T-helper 9 cell (primary cell): ENCODE data around the gene SH3GL3.

Experiments
- DNase-seq: peaks from one replicate; pipeline ENCODE4 v3.0.0-alpha.2; 2020

The SH3GL3 gene

DNA sequence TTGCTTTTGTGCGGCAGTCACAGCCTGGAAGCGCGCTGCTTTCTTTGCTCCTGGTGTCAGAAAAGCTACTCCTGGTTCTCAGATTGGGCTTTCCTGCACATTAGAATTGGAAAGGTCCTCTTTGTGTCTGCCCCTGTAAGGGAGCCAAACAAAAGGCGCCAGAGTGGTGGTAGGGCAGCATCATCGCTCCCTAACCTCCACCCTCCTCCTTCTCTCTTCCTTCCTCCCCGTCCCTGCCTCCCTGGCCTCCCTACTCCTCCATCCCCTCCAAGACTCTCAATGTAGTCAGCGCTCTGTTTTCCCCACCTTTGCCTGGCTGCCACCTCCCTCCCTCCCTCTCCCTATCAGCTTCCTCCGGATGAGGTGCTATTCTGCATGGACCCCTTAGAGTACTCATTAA is 65.3 kb downstream of the SH3GL3 start:
- no peak for DNase-seq

- DNase-seq, result no peak
Observed at GRCh38 chr15:83514584-83514983, 67.4 kb downstream of the SH3GL3 start.

DNA sequence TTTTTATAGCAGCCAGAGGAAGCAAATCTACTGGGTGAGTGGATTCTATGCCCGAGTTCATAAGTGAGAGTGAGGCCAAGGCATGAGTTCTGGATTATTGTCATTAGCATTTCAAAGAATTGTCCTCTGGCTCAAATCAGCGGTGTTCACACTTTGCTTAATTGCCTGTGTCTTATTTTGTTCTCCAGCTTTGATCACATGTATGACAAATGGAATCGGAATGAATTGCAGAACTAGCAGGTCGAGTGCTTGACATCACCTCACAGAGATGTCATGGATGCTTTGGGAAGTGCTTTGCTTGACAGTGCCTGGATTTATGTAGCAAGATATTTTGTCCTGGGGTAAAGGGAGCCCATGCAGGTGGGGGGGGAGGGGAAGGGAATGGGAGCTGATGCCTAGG is 68.0 kb downstream of the SH3GL3 start:
- no peak for DNase-seq

DNA sequence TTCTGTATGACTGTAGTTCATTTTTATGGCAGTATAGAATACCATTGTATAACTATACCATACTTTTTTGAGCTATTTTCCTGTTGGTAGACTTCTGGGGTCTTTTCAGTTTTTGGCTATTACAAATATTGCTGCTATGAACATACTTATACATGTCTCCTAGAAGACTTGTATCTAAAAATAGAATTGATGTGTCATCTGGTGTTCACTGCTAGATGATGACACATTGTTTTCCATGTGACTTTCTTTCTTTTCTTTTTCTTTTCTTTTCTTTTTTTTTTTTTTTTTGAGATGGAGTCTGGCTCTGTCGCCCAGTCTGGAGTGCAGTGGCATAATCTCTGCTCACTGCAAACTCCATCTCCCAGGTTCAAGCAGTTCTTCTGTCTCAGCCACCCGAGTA is 69.8 kb downstream of the SH3GL3 start:
- DNase-seq, result no peak

GRCh38 chr15:83526319-83526718 is 79.2 kb downstream of the SH3GL3 start:
- no peak for DNase-seq

DNA sequence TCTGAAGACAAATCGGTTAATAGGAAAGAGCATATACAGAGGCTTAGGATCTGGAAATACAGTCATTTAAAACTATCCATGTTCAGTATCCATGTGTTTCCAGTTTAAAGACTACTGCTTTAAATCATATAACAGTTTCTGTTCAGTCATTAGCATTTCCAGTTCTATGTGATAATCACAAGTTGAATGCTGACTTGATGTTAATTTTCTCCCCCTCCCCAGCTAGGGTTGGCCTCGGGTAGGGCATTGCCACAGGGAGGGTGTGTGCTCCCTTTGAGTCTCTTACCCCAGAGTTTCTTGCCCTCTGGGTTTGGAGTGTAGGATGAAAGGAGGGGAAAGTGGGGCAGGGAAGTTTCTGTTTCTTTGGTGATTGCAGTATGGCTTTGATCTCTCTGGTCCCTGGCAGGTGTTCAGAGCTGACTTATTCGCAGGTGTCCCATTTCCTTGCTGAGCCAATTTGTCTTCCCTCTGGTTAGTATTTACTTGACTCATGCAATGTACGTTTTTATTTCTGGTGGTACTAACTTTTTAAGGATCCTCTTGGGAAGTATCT is 86.3 kb downstream of the SH3GL3 start:
- no peak for DNase-seq

- DNase-seq, result no peak
Observed at GRCh38 chr15:83537606-83538005, 90.5 kb downstream of the SH3GL3 start.

GRCh38 chr15:83538682-83539081 is 91.5 kb downstream of the SH3GL3 start:
- DNase-seq, result no peak

DNA sequence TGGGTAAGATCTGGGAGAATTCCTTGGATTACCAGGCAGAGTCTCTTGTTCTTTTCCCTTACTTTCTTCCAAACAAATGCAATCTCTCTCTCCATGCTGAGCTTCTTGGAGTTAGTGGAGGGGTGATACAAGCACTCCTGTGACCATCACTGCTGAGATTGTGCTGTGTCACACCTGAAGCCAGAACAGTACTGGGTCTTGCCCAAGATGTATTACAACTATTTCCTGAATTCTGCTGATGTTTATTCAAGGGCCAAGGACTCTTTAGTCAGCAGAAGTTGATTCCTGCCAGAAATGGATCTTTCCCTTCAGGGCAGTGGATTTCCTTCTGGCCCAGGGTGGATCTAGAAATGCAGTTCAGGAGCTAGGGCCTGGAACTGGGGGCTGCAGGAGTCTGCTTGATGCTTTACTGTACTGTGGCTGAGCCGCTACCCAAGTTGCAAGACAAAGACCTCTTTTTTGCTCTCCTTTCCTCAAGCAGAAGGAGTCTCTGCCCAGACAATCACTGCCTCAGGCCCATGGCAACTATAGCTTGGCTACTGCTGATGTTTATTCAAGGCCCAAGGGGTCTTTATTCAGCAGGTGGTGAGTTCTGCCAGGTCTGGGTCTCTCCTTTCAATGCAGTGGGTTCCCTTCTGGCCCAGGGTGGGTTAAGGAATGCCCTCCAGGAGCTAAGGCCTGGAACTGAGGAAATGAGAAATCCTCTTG is 98.8 kb downstream of the SH3GL3 start:
- DNase-seq, result no peak

- no peak for DNase-seq
Observed at GRCh38 chr15:83546512-83546888, 99.4 kb downstream of the SH3GL3 start.

- DNase-seq, result no peak
Observed at GRCh38 chr15:83547168-83547567, 100.0 kb downstream of the SH3GL3 start.

GRCh38 chr15:83549623-83550022 is 102.5 kb downstream of the SH3GL3 start:
- DNase-seq, result no peak

- no peak for DNase-seq
Observed at GRCh38 chr15:83554558-83554957, 107.4 kb downstream of the SH3GL3 start.

DNA sequence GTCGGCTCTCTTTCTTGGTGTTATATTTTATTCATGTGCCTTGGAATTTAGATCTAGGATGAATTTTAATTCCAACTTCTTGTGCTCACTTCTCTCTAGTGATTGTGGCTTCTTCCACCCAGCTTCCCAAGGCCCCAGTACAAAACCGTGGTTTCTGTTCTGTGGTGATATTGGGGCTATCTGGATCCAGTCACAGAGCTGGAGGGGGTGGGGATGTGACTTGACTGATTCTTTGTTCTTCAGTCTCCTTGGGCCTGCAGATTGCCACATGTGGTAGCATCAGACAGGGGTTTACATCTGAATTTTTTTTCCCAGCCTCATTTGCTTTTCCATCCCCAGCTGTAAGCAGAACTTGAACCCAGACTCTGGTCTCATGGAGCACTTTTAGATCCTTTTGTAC is 108.2 kb downstream of the SH3GL3 start:
- DNase-seq, result no peak

- no peak for DNase-seq
Observed at GRCh38 chr15:83556068-83556467, 108.9 kb downstream of the SH3GL3 start.

- DNase-seq, result no peak
Observed at GRCh38 chr15:83556754-83557153, 109.6 kb downstream of the SH3GL3 start.

DNA sequence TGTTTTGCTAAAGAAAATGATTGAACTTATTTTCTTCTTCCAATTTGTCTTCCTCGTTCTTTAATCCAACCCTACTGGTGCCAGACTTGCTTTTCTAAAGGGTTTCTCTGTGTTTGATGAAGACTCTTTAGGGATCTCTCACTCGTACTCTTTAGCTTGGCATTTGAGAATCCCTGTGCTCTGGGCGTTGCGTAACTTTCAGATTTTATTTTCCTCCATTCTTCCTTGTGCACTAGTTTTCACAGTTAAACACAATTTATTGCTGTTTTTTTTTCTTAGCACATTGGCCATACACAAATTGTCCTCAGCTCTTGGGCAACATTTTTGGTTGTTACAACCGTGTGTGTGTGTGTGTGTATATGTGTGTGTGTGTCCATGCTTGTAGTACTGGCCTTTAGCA is 111.0 kb downstream of the SH3GL3 start:
- DNase-seq, result no peak

GRCh38 chr15:83559310-83559966 is 112.3 kb downstream of the SH3GL3 start:
- no peak for DNase-seq

- no peak for DNase-seq
Observed at GRCh38 chr15:83561661-83562060, 114.5 kb downstream of the SH3GL3 start.

GRCh38 chr15:83565138-83565537 is 118.0 kb downstream of the SH3GL3 start:
- DNase-seq, result no peak

DNA sequence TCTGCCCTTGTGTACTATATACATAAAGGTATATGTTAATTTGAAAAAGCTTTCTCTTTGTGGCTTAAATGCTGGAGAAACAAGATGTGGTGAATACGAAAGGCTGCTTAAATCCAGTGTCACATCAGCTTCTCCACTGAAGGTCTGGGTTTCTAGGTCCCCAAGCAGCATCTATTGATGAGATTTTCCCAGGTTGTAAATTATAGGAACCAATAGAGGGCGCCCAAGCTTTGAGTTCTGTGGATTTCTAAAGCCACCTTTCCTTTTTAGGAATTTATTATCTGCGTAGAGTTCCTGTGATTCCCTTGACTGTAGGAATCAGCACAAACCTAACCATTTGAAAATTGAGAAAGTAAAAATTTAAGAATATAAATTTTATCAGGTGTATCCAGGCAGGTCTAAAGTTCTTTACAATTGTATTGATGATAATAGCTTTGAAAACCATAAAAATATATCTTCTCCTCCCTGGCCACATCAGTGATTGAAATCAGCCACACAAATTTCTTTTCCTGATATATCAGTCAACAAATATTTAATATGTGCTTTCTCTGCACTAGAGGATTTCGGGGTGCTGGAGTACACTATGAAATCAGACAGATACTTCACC is 118.5 kb downstream of the SH3GL3 start:
- no peak for DNase-seq

GRCh38 chr15:83567318-83567717 is 120.2 kb downstream of the SH3GL3 start:
- DNase-seq, result no peak

DNA sequence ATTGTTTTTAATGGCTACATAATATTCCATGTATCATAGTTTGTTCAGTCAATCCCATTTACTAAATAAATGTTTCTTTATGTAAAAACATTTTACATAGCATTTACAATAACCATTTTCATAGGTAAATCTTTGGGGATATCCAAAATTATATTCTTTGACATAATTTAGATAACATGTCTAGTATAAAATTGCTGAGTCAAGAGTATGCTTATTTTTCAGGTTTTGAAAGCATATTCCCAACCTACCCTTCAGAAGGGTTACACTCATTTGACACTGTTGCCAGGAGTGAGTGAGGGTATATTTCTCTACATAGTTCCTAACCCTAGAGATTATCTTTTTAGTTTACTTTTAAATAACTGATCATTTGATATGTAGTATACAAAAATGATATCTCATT is 122.2 kb downstream of the SH3GL3 start:
- no peak for DNase-seq

- no peak for DNase-seq
Observed at GRCh38 chr15:83570756-83571155, 123.6 kb downstream of the SH3GL3 start.
